Measurements from ENCODE around the gene C1orf167.

The C1orf167 gene

GRCh38 chr1:11805422-11806306 is 43.7 kb downstream of the C1orf167 start, which contains the start of the genes CLCN6 and MTHFR:
TSS of gene CLCN6 (plus strand) at chr1:11806191. CDS start at chr1:11806263, 72 bp downstream.
TSS of gene MTHFR (minus strand) at chr1:11805964. CDS start at chr1:11803116, 2,848 bp downstream.
- H3K4me1 ChIP-seq (ENCODE audit: insufficient read depth, low read length) = peaks cover 15% of the 10 kb centered on the region
- H3K9me3 ChIP-seq (ENCODE audit: insufficient read depth, low read depth, low read length) = no peaks in the 10 kb centered on the region
- under 1% methylated on average over 72 of the region's 72 CpGs for WGBS
- H3K36me3 ChIP-seq (ENCODE audit: insufficient read depth, low read length) = peaks cover 44% of the 10 kb centered on the region
- no peaks in the 10 kb centered on the region for H3K27me3 ChIP-seq (ENCODE audit: insufficient read depth, low read length)
- H3K27ac ChIP-seq (ENCODE audit: low read depth, low read length) = peak within 1 kb of the TSS; percentile 94
- peak within 1 kb of the TSS; percentile 86 for H3K4me3 ChIP-seq (ENCODE audit: low read length)
- peak within 1 kb of the TSS; percentile 65 for H3K9ac ChIP-seq (ENCODE audit: low read depth, low read length)

GRCh38 chr1:11806307-11806936 is 44.4 kb downstream of the C1orf167 start:
- Histone ChIP-seq H3K27me3 (ENCODE audit: insufficient read depth, low read length) (no peaks in the 10 kb centered on the region), H3K9ac (ENCODE audit: low read depth, low read length) (peak overlapping the region; percentile 59), H3K9me3 (ENCODE audit: insufficient read depth, low read depth, low read length) (no peaks in the 10 kb centered on the region), H3K36me3 (ENCODE audit: insufficient read depth, low read length) (peaks cover 44% of the 10 kb centered on the region), H3K4me3 (ENCODE audit: low read length) (peak overlapping the region; percentile 86), H3K4me1 (ENCODE audit: insufficient read depth, low read length) (peaks cover 15% of the 10 kb centered on the region), H3K27ac (ENCODE audit: low read depth, low read length) (peak overlapping the region; percentile 78)
- WGBS = 1% methylated on average over 20 of the region's 20 CpGs

- Histone ChIP-seq H3K4me1 (ENCODE audit: insufficient read depth, low read length) (peaks cover 15% of the 10 kb centered on the region), H3K36me3 (ENCODE audit: insufficient read depth, low read length) (peaks cover 51% of the 10 kb centered on the region), H3K4me3 (ENCODE audit: low read length) (peak overlapping the region; percentile 86), H3K27ac (ENCODE audit: low read depth, low read length) (no peak overlapping the region), H3K9me3 (ENCODE audit: insufficient read depth, low read depth, low read length) (no peaks in the 10 kb centered on the region), H3K9ac (ENCODE audit: low read depth, low read length) (no peak overlapping the region), H3K27me3 (ENCODE audit: insufficient read depth, low read length) (no peaks in the 10 kb centered on the region)
- 86% methylated on average over 2 of the region's 2 CpGs for WGBS
Measured at GRCh38 chr1:11807133-11807532, 45.1 kb downstream of the C1orf167 start.

GRCh38 chr1:11813021-11813420 is 51.0 kb downstream of the C1orf167 start:
- peaks cover 90% of the 10 kb centered on the region for H3K36me3 ChIP-seq (ENCODE audit: insufficient read depth, low read length)
- WGBS = 98% methylated on average over 4 of the region's 5 CpGs

GRCh38 chr1:11817192-11817591 is 55.2 kb downstream of the C1orf167 start:
- no peaks in the 10 kb centered on the region for H3K4me1 ChIP-seq (ENCODE audit: insufficient read depth, low read length)
- no peak overlapping the region for H3K9ac ChIP-seq (ENCODE audit: low read depth, low read length)
- no peak overlapping the region for H3K27ac ChIP-seq (ENCODE audit: low read depth, low read length)
- 96% methylated on average over 12 of the region's 12 CpGs for WGBS
- H3K9me3 ChIP-seq (ENCODE audit: insufficient read depth, low read depth, low read length) = no peaks in the 10 kb centered on the region
- H3K36me3 ChIP-seq (ENCODE audit: insufficient read depth, low read length) = peaks cover 88% of the 10 kb centered on the region
- no peak overlapping the region for H3K4me3 ChIP-seq (ENCODE audit: low read length)
- H3K27me3 ChIP-seq (ENCODE audit: insufficient read depth, low read length) = no peaks in the 10 kb centered on the region

More at GRCh38 chr1:11813021-11813420, 51.0 kb downstream of the C1orf167 start:
- Histone ChIP-seq H3K4me1 (ENCODE audit: insufficient read depth, low read length) (no peaks in the 10 kb centered on the region), H3K4me3 (ENCODE audit: low read length) (no peak overlapping the region), H3K9me3 (ENCODE audit: insufficient read depth, low read depth, low read length) (no peaks in the 10 kb centered on the region), H3K9ac (ENCODE audit: low read depth, low read length) (no peak overlapping the region), H3K27ac (ENCODE audit: low read depth, low read length) (no peak overlapping the region), H3K27me3 (ENCODE audit: insufficient read depth, low read length) (no peaks in the 10 kb centered on the region)

- Histone ChIP-seq H3K9ac (ENCODE audit: low read depth, low read length) (no peak overlapping the region), H3K4me3 (ENCODE audit: low read length) (no peak overlapping the region), H3K4me1 (ENCODE audit: insufficient read depth, low read length) (no peaks in the 10 kb centered on the region), H3K36me3 (ENCODE audit: insufficient read depth, low read length) (peaks cover 91% of the 10 kb centered on the region), H3K9me3 (ENCODE audit: insufficient read depth, low read depth, low read length) (no peaks in the 10 kb centered on the region), H3K27ac (ENCODE audit: low read depth, low read length) (no peak overlapping the region), H3K27me3 (ENCODE audit: insufficient read depth, low read length) (no peaks in the 10 kb centered on the region)
- WGBS = 95% methylated on average over 3 of the region's 3 CpGs
Measured at GRCh38 chr1:11822091-11822490, 60.1 kb downstream of the C1orf167 start.

- H3K27ac ChIP-seq (ENCODE audit: low read depth, low read length) = no peak overlapping the region
- no peaks in the 10 kb centered on the region for H3K9me3 ChIP-seq (ENCODE audit: insufficient read depth, low read depth, low read length)
- H3K4me3 ChIP-seq (ENCODE audit: low read length) = no peak overlapping the region
- H3K4me1 ChIP-seq (ENCODE audit: insufficient read depth, low read length) = no peaks in the 10 kb centered on the region
- H3K36me3 ChIP-seq (ENCODE audit: insufficient read depth, low read length) = peaks cover 90% of the 10 kb centered on the region
- no peaks in the 10 kb centered on the region for H3K27me3 ChIP-seq (ENCODE audit: insufficient read depth, low read length)
- H3K9ac ChIP-seq (ENCODE audit: low read depth, low read length) = no peak overlapping the region
- 94% methylated on average over 17 of the region's 17 CpGs for WGBS
Measured at GRCh38 chr1:11823366-11824137, 61.6 kb downstream of the C1orf167 start.

- Histone ChIP-seq H3K4me1 (ENCODE audit: insufficient read depth, low read length) (no peaks in the 10 kb centered on the region), H3K36me3 (ENCODE audit: insufficient read depth, low read length) (peaks cover 90% of the 10 kb centered on the region)
Measured at GRCh38 chr1:11825131-11825530, 63.1 kb downstream of the C1orf167 start.

GRCh38 chr1:11826946-11827345 is 65.0 kb downstream of the C1orf167 start:
- Histone ChIP-seq H3K9me3 (ENCODE audit: insufficient read depth, low read depth, low read length) (no peaks in the 10 kb centered on the region), H3K27me3 (ENCODE audit: insufficient read depth, low read length) (no peaks in the 10 kb centered on the region), H3K36me3 (ENCODE audit: insufficient read depth, low read length) (peaks cover 91% of the 10 kb centered on the region), H3K9ac (ENCODE audit: low read depth, low read length) (no peak overlapping the region), H3K4me3 (ENCODE audit: low read length) (no peak overlapping the region), H3K27ac (ENCODE audit: low read depth, low read length) (no peak overlapping the region), H3K4me1 (ENCODE audit: insufficient read depth, low read length) (no peaks in the 10 kb centered on the region)
- WGBS = 96% methylated on average over 9 of the region's 9 CpGs

More at GRCh38 chr1:11825131-11825530, 63.1 kb downstream of the C1orf167 start:
- no peak overlapping the region for H3K4me3 ChIP-seq (ENCODE audit: low read length)
- H3K9ac ChIP-seq (ENCODE audit: low read depth, low read length) = no peak overlapping the region
- 96% methylated on average over 7 of the region's 7 CpGs for WGBS
- no peaks in the 10 kb centered on the region for H3K9me3 ChIP-seq (ENCODE audit: insufficient read depth, low read depth, low read length)
- H3K27me3 ChIP-seq (ENCODE audit: insufficient read depth, low read length) = no peaks in the 10 kb centered on the region
- H3K27ac ChIP-seq (ENCODE audit: low read depth, low read length) = no peak overlapping the region

GRCh38 chr1:11828511-11828910 is 66.5 kb downstream of the C1orf167 start:
- no peak overlapping the region for H3K4me3 ChIP-seq (ENCODE audit: low read length)
- no peak overlapping the region for H3K27ac ChIP-seq (ENCODE audit: low read depth, low read length)
- no peak overlapping the region for H3K9ac ChIP-seq (ENCODE audit: low read depth, low read length)
- no peaks in the 10 kb centered on the region for H3K4me1 ChIP-seq (ENCODE audit: insufficient read depth, low read length)
- no peaks in the 10 kb centered on the region for H3K9me3 ChIP-seq (ENCODE audit: insufficient read depth, low read depth, low read length)
- H3K36me3 ChIP-seq (ENCODE audit: insufficient read depth, low read length) = peaks cover 95% of the 10 kb centered on the region
- no peaks in the 10 kb centered on the region for H3K27me3 ChIP-seq (ENCODE audit: insufficient read depth, low read length)
- 96% methylated on average over 19 of the region's 19 CpGs for WGBS
